Measurements from ENCODE around the gene C1orf52. TPM values are rescaled to one million over a fixed set of nuclear protein-coding genes. Genes with fewer than 3 reads are reported as not detected.

C1orf52 gene
- 22.8 and 31.7 TPM in 2 replicates for total RNA-seq (2014; rRNA removed; shearing (Covaris generic))

DNA sequence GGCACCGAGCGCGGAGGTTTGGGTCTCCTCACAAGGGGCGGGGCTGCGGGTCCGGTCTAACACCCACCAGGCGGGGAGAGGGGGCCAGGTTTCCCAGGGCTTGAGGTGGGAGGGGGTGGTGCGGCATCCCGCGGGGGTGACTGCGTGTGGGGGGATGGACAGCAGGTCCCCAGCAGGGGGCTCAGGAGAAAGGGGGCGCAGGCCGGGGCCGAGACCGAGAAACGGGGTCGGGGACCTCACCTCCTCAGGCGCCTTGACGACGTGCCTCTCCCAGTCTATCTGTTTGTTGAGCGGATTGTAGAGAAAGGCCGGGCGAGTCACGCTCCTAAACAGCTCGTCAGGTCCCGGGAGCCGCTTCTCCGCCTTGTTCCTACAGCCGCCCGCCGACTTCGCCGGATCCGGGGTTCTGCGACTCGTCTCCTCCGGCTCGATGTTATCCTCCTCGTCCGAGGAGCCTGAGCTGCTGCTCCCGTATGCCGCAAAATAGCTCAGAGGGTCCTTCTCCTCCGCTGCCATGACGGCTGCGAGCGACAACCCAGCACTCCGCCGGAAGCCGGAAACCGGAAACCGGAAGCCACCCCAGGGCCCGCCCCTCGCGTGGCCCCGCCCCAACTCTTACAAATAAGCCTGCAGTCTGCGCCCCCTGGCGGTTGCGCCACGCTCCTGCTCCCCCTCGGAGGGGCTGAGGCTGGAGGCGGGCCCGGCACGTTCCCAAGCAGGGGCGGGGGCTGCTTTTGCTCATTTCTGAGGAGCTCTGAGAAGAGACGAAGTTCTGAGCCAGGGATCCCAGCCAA is at the start of gene C1orf52:
Gene C1orf52, minus strand, starts transcription at position 545 of the 794 bp plus-strand sequence. Its CDS starts 29 bp downstream, at position 516.
- peak; percentile 90 for DNase-seq (ENCODE audit: low read depth)

DNA sequence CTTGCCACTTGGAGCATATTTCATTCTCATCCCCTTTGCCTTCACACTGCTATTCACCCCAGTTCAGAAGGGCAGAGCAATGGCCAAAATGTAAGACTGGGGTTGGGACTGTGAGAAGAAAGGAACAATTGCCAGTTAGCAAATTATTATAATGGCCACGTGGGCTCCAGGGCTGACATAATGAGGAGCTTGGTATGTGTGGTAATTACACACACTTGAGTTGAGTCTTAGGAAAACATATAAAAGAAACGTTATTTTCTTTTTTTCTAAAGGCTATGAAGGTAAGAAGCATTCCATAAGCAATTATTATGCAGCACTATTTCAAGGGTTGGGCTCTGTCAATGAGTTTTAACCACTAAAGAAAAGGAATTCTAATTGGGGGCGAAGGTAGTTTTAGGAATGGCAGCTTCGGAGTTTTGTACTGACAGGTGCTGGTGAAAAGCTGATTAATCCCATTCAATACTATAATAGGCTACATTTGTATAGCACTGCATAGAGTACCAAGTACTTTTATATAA is 49.4 kb upstream of the C1orf52 start:
- DNase-seq (ENCODE audit: low read depth), result no peak

DNA sequence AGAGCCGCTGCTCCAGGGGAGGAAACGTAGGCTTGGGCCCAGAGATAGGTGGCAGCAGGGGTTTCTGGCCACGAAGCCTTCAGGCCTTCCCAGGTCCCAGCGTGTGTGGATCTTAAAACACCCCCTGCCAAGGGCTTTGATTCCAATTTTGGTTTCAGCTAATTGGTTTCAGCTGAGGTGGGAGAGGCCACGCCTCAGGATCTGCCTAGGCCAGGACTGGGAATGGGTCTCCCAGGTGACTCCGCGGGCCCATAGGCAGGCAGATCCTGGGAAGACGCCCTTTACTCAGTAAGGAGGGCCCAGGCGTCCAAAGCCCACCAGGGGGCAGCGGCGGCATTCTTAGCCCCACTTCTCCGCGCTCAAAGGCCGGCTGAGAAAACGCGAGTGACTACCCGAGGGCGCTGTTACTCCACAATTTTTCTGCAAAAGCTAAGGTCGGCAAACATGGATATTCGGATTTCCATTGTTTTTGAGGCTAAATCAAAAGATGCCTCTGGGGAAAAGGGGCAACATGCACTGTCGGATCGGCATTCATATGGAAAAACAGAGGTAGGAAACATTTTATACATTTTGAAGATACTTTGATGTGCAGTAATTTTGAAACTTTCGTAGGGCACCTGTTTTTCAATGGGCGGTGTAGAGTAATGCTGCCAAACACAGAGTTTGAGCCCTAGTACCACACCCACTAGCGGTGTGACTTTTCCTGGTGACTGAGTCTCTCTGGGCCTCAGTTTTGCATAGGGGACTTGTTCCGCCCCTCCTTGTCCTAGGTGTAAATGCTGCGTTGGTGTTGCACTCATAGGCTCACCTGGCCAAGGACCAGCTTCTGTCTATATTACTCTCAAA is 48.7 kb upstream of the C1orf52 start:
- peak; percentile 87 for DNase-seq (ENCODE audit: low read depth)

DNA sequence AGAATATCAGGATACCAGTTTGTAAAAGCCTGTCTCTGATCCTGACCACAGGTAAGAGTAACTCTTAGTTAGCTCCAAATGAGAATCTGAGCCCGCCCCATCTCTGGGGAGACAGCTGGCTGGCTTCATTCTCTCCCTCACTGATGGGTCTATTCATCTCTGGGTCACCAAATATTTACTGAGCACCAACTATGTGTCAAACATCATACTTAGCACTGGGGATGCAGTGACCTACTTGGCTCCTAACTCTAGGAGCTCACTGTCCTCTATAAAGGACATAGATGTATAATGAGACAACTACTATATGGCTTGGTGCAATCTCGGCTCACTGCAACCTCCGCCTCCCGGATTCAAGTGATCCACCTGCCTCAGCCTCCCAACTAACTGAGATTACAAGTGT is 46.8 kb upstream of the C1orf52 start:
- DNase-seq (ENCODE audit: low read depth), result no peak

DNA sequence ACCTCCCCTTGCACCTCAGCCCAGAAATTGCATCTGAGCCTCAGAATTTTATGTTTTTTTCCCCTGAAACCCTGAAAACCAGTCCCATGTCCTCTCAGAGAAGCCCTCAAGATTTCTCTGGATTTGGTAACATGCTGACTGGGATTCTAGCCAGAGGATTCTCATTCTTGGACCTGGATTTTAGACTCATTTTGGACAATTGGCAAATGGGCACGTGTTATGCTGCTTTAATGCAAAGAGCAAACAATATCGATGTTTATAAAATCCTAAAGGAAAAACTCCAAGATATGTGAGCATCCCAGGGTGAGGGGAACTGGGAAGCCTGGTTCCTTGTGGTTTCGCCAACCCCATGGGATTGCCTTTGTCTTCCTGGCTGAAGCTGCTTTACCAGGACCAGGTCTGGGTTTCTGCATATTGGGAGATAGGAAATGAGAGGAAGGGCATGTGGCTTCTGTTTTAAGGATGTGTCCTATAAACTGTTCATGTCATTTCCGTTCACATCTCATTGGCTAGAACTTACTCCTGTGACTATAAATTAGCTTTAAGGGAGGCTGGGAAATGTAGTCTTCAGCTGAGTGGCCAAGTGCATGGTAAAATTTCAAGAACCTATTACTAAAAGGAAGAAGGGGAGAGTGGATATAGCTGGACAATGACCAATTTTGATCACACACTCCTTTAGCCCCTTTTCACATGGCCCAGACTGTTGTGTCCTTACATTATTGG is 44.1 kb upstream of the C1orf52 start:
- DNase-seq (ENCODE audit: low read depth), result no peak

DNA sequence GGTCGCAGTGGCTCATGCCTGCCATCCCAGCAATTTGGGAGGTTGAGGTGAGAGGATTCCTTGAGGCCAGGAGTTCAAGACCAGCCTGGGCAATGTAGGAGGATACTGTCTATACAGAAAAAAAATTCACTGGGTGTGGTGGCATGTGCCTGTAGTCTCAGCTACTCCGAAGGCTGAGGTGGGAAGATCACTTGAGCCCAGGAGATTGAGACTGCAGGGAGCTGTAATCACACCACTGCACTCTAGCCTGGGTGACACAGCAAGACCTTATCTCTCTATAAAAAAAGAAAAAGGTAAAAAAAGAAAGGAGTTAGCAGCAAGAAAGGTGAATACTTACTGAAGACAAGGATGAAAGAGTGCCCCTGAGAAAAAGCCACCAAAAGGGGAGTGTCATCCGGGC is 40.7 kb upstream of the C1orf52 start:
- no peak for DNase-seq (ENCODE audit: low read depth)

DNA sequence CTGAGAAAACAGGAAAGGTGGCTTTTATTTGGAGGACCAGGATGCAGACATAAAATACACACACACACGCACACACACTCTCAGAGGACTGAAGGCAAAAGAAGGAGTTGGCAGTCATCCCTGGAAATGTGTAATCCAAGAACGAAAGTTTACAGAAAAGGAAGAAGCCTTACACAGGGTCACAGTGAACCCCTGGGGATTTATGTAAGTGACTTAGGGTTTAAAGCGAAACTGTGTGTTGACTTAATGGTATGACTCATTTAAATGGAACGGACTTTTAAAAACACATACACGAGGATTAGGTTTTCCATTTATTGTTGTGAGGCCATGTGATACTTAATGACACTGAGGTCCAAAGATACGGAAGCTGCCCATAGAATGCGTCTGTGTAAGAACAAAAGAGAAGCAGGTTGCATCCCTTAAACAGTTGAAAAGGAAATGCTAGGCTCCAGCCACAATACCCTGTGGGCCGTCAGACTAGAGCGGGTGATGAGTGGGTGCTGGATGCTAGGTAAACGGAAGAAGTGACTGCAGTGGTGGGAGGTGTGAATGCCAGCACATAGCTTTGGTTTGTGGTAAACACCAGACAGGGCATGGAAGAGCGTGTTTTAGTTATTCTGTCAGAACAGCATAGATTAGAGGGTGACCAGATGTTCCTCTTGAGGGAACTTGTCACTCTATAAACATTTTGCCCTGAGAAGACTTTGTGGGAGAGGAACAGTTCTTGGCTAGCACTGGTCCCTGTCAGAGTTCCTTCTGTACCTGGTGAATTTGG is 38.6 kb upstream of the C1orf52 start:
- peak; percentile 100 for DNase-seq (ENCODE audit: low read depth)

DNA sequence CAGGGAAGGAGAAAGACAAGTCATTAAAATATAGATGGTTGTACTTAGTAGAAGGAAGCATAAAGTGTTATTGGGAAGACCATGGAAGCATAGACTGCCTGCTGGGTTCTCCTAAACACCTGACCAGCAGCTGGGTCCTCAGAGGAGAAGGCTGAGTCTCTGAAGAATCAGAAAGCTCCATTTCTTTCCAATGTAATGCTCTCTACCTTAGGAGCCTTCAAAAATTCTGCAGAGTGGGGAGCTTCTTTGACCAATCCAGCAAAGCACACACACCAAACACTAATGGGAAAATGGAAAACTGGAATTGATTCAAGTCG is 38.0 kb upstream of the C1orf52 start:
- DNase-seq (ENCODE audit: low read depth), result no peak

DNA sequence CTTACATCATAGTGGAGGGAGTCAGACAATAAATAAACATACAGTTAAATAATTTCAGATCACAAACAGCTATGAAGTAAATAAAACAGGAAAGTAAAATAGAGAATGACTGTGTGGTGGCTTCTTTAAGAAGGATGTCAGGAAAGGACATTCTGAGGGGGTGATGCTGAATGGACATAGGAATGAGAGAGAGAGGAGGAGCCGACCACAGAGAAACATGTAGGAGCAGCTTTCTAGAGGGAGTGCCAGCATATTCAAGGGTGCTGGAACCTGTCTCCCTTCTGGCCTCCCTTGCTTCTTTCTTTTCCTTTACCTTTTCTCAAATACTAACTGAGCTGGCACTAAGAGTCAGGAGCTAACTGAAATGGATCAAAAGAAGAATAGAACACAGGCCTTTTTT is 37.5 kb upstream of the C1orf52 start:
- no peak for DNase-seq (ENCODE audit: low read depth)

DNA sequence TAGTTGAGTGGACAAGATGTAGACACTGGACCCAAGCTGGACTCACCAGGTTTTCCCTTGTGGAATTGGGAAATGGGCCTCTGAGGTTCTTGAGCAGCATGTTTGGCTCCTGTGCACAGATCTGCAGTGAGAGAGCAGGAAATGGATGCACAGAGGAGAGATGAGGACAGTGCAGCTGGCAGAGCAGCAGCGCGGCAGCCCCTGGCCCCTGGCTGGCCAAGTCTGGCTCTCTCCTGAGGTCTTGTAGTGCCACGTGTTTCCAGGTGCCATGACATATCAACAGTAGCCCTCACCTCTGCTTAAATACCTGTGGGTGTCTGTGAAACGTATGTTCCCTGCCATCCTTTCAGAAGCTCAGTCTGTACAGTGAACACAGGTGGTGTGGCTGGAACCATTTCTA is 36.2 kb upstream of the C1orf52 start:
- no peak for DNase-seq (ENCODE audit: low read depth)

DNA sequence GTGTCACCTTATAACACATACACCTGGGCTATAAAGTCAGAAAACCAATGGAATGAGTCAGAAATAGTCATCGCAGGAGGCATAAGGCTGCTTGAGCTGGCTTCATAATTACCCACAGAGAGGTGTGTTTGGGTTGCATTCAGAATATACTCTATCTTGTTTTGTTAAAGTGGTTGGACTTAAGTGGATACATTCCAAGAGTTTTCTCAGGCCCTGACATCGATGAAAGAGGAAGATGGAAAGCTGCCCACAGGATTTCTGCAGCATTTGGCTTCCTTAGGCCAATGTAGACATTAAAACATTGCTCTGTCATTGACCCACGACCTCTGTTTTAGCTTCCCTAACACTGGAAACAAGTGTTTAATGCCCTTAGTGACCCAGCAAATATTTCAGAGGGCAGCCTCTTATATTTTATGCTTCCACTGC is 35.6 kb upstream of the C1orf52 start:
- DNase-seq (ENCODE audit: low read depth), result peak; percentile 92

DNA sequence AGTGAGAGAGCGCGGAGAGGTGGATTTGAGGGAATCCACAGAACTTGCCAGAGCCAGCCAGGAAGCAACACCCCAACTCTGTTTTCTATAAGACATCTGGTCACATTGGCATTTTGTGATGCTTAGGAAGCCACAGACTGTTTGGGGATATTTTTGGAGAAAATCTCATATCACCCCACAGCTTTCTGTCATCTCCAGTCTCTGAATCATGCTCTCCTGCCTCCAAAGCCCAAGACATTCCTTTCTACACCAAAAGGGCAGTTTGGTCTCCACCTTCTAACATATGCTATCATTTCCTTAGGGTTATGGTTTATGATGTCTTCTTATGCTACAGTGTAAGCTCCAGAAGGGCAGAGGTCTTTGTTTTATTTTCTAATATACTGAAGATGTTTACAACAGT is 31.4 kb upstream of the C1orf52 start:
- DNase-seq (ENCODE audit: low read depth), result no peak

DNA sequence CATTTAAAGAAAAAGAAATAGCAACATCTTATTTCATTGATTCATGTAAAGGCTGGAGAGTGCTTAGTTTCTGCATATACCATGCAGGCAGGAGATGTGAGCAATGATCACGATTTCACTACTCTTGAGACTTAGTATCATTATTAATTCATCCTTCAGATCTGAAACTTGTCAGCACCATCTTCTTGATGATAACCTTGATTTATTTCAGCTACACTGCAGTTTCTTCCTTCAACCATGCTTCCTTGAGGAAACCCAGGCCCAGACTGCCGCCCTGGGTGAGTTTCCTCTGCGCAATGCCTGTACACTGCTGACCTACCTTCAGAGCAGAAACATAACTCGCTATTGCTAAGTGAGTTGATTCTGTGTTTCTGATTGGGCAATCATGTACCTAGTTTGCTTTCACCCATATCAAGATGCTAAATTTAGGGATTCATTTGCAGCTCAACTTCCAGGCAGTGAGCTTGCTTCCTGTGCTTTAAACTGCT is 30.4 kb upstream of the C1orf52 start:
- no peak for DNase-seq (ENCODE audit: low read depth)

DNA sequence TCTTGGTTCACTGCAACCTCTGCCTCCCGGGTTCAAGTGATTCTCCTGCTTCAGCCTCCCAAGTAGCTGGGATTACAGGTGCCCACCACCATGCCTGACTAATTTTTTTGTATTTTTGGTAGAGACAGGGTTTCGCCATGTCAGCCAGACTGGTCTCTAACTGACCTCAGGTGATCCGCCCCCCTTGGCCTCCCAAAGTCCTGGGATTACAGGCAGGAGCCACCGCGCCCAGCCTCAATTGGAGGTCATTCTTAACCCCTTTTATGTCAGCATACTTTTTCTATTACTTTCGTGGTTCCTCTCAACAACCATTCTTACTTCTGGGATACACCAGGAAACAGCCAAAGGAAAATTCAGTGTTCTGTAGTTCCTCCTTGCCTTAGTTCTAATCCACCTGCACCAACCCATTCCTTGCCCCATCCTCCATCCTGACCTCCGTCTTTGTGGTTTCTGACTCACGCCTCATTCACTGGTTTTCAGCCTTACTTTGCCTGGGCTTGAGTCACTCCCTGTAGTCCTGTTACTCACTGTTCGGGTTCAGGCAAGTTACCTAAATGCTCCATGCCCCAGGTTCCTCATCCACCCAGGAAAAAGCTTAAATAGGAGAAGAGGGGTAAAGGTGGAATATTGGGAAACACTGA is 29.9 kb upstream of the C1orf52 start:
- peak; percentile 97 for DNase-seq (ENCODE audit: low read depth)

DNA sequence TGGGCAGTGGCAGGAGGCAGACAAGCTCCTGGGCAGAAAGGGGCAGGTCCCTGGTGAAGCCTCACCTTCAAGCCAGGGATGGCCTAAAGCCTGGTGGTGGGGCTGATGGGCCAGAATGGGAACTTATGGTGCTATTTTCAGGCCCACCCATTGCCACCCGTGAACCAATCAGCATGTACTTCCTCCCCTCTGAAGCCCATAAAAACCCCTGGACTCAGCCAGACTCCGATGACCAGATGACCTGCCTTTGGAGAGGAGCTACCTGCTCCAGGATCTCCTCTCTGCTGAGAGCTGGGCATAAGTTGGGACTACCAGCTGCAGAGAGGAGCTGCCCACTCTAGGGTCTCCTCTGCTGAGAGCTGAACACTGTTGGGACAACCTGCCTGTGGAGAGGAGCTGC is 24.7 kb upstream of the C1orf52 start:
- no peak for DNase-seq (ENCODE audit: low read depth)

DNA sequence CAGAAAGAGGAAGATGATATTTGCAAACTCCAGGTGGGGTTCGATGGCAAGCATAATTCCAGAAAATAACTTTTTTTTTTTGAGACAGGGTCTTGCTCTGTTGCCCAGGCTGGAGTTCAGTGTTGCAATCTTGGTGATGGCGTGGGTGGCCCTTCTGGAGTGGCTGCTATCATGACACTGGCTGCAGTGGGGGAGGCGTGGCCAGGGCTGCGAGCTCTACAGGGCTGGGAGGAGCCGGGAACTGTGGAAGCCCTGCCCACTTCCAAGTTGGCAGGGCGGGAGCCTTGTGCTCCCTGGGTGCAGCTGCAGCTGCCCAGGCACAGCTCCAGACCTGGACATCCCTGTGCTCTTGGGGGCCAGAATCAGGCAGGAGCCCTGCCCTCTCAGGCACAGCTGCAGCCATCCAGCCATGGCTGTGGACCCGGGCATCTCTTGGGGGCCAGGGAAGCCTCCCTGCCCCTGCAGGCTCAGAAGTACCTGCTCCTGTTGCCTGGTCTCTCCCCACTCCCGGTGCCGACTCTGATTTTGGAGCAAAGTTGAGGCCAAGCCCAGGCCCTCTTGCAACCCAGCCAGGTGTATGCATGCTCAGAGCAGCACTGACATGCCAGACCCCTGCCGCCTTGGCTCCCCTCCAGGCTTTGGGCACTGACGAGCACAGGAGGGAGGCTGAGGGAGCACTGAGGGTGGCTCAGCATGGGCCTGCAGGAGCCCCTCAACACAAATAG is 24.2 kb upstream of the C1orf52 start:
- no peak for DNase-seq (ENCODE audit: low read depth)

DNA sequence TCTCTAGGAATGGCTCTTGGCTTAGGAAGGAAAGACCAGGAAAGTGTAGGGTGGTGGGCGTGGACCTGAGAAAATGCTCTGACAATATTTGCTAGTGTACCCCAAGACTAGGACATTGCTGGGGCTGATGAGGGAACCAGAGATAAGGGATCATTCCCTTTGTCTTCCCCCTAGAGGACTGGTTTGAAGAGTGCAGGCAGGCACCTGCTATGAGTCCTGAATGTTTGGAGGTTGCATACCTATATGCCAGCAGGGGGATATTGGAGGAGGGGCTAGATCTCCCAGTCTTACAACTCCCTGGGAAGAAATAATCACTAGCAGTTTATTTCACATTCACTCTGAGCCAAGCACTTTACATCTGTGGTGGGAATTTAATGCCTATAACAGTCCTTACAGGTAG is 23.0 kb upstream of the C1orf52 start:
- no peak for DNase-seq (ENCODE audit: low read depth)

DNA sequence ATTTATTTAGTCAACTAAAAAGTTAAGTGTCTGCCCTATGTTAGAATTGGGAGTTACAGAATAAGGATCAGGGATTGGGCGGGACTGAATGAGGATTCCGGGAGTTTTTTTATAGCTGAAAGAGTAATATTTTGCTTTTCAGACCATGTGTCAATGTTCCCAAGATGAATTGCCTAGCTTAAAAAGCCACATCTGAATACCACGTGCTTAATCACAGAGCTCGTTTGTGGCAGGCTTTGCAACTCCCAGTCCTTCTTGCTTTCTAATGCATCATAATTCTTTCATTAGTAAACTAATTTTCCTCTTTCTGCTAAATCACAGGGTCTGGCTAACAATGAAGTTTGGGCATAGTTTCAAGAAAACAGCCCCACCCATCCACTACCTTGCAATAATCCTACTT is 21.2 kb upstream of the C1orf52 start:
- no peak for DNase-seq (ENCODE audit: low read depth)

DNA sequence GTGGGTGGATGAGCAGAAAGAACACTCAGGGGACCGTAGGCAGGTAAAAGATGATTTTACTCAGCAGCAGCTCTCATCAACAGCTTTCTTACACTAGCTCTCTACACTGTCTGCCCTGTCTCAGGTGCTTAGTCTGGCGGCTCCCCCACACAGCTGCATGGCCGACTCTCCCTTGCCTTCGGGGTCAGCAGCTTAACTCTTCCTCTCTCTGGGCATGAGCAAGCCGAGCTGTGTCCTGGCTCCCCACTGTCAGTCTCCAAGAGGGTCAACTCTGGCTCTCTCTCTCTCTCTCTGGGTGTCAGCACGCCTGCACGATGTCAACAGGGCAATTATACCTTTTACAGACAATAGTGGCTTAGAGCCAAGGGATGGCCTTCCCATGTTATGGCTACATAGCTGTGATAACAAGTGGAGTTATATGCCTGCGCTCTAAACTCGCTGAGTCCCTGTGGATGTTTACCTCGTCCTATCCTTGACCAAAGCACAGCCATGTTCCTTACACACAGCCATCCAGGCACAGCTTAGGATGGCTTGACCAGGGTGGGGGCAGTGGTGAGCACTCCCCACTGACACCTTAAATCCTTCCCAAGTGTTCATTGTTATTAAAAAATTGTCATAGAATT is 20.1 kb upstream of the C1orf52 start:
- no peak for DNase-seq (ENCODE audit: low read depth)
